Right ventricle myocardium inferior (tissue), 1 donor: ENCODE data around the gene MAP3K1. TPM values are rescaled to one million over a fixed set of nuclear protein-coding genes. Genes with fewer than 3 reads are reported as not detected.

Source experiments
- ATAC-seq: fragments of 200-7000 bp; cut with Tn5 transposase; one replicate; pipeline ENCODE4 v1.9.1; 2020; ENCODE audit warnings: mild to moderate bottlenecking, moderate library complexity
- DNase-seq: peaks from one replicate; pipeline ENCODE4 v3.0.0; 2021; ENCODE audit errors: missing footprints
- intact Hi-C: fragments of 100-400 bp; cut with DNase I; formaldehyde crosslinking; loops from one replicate; pipeline ENCODE4 v1.11.0; 2022
- total RNA-seq: library from RNA; stranded (reverse); fragmentation: NEBNext Ultra II Directional; extraction: Animal tissue kit (Norgen Biotek cat#: 25700); gene quantifications from one replicate; pipeline ENCODE4 v1.2.1, GENCODE V29; 2021
- donor health status: DM: no; HTN: yes; CAD: no; lungs with severe emphysema.

MAP3K1 gene
- total RNA-seq, 1 donor from 2014 or later = 6.3 TPM

DNA sequence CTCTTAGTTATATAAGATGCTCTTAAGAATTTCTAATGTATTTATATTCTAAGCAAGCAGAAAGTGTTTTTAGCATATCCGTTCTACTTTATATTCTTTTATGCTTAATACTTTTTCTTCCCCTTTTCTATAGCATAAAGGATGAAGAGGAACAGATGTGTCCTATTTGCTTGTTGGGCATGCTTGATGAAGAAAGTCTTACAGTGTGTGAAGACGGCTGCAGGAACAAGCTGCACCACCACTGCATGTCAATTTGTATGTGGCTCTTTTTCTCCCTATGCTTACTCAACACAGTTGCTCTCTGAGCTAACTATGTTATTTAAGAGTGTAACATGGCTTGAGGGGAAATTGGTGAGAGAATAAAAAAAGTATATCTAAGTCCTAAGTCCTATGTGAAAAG is 56.4 kb downstream of the MAP3K1 start:
- DNase-seq (no peak), ATAC-seq (no peak)
- intact Hi-C loops = no loop called here

DNA sequence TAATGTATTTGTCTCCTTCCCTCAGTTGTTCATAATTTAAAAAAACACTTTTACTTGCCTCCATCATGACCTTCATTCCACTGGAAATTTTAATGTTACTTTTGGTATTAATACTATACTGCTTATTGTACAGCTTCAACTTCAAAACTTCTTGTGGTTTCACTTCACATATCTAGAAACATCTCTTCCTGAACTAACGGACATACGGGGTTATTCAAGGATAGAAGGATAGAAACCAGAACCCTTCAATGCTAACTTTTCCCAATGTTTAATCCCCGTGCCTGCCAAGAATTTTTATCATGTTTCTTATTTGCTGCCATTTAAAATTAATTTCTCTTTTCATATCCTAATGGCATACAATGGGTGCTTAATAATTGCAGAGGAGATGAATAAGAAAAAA is 57.7 kb downstream of the MAP3K1 start:
- intact Hi-C loops = no loop called here
- DNase-seq = no peak
- ATAC-seq = no peak

DNA sequence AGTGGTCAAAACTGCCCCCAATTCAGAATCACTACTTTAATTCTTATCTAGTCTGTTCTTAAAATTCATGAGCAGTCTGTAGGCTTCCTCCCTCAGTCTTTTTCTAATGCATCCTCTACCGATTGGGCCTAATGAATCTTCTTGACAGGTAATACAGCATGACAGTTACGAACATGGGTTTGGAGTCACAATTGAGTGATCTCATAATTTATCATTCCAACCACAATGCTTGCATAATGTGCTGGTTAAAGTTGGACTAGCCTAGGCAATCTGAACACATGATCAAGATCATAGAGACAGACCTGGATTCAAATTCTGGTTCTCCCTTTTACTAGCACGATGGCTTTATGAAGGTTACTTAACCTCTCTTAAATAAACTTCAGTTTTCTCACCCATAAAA is 61.0 kb downstream of the MAP3K1 start:
- intact Hi-C loops = no loop called here
- DNase-seq = no peak
- no peak for ATAC-seq

DNA sequence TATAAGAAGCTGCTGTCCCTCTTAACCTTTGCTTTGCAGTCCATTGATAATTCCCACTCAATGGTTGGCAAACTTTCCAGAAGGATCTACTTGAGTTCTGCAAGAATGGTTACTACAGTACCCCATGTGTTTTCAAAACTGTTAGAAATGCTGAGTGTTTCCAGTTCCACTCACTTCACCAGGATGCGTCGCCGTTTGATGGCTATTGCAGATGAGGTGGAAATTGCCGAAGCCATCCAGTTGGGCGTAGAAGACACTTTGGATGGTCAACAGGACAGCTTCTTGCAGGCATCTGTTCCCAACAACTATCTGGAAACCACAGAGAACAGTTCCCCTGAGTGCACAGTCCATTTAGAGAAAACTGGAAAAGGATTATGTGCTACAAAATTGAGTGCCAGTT is 66.2 kb downstream of the MAP3K1 start:
- no peak for DNase-seq
- ATAC-seq = no peak
- intact Hi-C loops = no loop called here

DNA sequence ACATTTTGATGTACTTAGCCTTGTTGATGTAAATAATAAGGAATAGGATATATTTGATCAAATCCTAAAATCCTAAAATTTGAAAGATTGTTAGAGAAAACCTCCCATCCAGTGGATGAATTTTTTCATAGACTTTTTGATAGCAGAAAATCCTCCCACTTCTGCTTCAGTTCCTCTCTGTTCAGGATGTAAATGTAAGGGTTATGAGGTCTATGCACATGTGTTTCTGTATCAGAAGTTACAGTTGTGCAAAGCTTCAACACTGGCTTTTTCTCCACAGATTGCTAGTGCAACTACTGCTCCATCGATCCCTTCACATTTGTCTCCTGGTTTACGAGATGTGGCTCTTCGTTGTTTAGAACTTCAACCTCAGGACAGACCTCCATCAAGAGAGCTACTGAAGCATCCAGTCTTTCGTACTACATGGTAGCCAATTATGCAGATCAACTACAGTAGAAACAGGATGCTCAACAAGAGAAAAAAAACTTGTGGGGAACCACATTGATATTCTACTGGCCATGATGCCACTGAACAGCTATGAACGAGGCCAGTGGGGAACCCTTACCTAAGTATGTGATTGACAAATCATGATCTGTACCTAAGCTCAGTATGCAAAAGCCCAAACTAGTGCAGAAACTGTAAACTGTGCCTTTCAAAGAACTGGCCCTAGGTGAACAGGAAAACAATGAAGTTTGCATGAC is 78.1 kb downstream of the MAP3K1 start:
- DNase-seq = no peak
- intact Hi-C loops = no loop called here
- no peak for ATAC-seq

DNA sequence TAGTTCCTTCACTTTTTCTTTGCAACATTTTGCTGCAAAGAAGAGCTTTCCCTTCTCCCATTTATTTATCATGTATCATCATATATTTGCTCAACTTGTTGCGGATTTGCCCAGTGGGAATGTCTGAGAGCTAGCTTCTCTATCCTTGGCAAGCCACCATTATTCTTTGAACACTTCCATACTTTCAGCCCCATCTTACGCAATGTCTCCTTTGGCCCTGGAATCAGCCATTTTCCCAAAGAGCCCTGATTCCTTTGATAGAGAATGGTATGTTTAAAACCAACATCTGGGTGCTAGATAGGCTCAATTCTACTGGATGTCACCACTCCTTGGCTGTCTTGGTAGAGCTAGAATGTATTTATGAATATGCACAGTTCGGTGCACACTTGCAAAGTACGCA is 81.4 kb downstream of the MAP3K1 start:
- DNase-seq (no peak), ATAC-seq (no peak)
- intact Hi-C loops = no loop called here

DNA sequence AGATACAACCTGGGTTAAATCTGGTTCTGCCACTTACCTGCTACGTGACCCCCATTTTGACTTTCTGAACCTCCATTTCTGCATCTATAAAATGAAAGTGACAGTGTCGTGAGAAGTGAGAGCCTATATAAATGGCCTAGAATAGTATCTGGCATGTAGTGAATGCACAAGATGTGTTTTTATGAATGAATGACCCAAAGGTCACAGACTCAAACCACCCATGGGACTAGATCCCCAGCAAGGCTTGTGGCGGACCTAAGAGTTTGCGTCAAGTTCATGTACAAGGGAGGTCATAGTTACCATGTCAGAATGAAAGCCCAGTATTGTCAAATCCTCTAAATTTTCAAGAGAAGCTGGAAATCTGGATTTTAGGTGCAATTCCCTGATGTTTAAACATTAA is 82.9 kb downstream of the MAP3K1 start:
- intact Hi-C loops = no loop called here
- ATAC-seq = no peak

DNA sequence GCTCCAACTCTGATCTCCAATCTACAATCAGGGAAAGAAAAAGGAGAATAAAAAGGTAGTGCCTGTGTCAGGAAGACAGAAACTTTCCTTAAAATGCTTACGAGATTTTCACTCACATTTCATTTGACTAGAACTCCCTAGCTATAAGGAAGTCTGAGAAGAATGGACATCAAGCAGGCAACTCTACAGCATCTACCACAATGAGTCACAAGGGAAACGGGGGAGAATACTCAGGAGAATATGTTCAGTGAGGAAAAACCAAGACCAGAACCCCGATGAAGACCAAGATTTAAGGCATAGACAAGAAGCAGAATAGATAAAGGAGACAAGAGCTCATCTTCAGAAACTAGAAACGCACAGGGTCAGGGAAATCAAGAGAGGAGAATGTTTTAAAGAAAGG is 85.0 kb downstream of the MAP3K1 start:
- intact Hi-C loops = loop anchor here (2.0 to 5.0 kb wide), 4 partner anchors 182 to 377 kb away; no protein-coding TSS in a partner anchor
- ATAC-seq (no peak), DNase-seq (no peak)

More for the DNA sequence above, 82.9 kb downstream of the MAP3K1 start:
- no peak for DNase-seq

DNA sequence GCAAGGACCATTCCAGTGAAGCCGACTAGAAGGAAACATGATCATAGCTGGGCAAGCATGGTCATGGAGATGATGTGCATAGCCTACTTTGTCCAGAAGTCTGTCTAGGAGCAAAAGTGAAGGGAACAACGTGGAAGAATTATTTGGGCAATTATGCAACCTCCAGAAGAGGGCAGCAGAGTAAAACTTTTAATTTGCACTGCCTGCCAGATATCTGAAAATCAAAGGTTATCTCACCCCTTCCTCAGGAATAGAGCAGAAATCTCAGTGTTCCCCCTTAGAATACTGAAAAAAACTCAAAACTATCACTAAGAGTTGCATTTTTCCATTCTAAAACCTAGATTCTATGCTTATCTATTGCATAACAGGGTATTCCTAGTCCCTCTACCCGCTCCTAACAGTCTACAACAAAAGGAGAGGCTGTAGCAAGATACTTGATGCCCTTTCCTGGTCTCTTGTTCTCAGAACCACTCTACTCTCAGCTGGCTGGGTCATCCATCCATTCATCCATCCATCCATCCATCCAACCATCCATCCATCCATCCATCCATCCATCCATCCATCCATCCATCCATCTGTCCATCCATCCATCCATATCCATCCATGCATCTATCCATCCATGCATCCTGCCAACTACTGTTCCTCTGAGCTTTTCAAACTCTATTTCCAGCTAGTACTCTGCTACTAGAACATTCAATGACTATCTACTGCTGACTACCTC is 85.7 kb downstream of the MAP3K1 start:
- ATAC-seq (peak; percentile 46), DNase-seq (no peak)
- intact Hi-C loops = loop anchor here (2.0 to 5.0 kb wide), 4 partner anchors 182 to 376 kb away; no protein-coding TSS in a partner anchor

DNA sequence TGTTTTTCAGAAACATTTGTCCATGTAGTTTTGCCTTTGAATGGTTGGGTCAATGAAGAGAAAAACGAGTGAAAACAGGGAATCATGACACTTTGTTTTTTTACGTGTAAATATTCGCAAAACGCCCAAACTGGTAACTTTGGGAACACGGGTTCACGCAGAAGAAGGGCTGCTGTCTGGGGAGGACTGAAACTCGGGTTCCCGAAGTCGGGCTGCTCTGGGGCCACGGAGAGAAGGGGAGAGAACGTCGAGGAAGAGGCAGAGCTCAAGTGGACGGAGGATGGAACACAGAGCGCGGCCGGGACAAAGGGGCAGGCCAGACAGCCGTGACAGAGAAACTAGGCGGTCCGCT is 93.6 kb downstream of the MAP3K1 start:
- no peak for DNase-seq
- intact Hi-C loops = loop anchor here (2.0 kb wide), 1 partner anchor 264 kb away; no protein-coding TSS in a partner anchor
- peak; percentile 77 for ATAC-seq

DNA sequence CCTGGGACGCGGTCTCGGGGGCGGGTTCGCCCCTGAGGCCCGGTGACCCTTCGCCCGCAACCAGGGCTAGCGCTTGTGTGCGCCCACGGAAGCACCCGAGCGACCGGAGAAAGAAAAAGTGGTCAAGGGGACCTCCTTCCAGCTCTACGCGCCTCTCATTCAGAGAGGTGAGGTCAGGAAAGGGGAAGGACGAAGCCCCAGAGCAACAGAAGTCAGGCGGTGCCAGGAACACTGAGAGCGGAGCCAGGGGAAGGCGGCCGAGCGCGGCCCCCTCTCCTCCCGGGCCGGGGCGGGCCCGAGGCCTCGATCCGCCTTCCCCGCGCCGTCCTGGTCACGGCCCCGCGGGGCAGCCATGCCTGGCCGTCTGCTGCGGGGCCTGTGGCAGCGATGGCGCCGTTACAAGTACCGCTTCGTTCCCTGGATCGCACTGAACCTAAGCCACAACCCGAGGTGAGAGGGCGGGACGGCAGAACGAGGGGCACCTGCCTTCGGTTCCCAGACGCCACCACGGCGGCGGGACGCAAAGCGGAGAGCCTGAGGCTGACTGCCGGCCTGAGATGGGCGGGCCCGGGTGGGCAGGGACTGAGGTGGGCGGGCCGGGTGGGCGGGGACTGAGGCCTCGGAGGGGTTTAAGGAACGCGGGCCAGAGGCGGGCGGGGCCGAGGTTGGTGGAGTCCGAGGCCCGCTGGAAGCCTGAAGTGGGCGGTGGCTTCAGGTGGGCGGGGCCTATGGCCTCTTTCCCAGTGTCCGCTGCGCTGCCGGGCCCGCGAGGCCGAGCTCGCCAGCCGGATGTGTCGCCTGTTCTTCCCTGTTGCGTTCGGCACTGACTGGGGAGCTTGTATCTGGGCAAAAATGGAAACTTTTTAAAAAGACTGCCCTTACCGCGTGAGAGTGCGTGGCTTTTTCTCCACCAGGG is 94.2 kb downstream of the MAP3K1 start, which contains the start of gene SETD9:
Gene SETD9, plus strand, starts transcription at position 303 of the 916 bp plus-strand sequence. Its CDS starts 50 bp downstream, at position 353.
- intact Hi-C loops = loop anchor here (2.0 to 5.0 kb wide), 2 partner anchors 43 to 263 kb away; partner anchors contain the start of gene MIER3
- DNase-seq (peak; percentile 100), ATAC-seq (peak; percentile 96)

DNA sequence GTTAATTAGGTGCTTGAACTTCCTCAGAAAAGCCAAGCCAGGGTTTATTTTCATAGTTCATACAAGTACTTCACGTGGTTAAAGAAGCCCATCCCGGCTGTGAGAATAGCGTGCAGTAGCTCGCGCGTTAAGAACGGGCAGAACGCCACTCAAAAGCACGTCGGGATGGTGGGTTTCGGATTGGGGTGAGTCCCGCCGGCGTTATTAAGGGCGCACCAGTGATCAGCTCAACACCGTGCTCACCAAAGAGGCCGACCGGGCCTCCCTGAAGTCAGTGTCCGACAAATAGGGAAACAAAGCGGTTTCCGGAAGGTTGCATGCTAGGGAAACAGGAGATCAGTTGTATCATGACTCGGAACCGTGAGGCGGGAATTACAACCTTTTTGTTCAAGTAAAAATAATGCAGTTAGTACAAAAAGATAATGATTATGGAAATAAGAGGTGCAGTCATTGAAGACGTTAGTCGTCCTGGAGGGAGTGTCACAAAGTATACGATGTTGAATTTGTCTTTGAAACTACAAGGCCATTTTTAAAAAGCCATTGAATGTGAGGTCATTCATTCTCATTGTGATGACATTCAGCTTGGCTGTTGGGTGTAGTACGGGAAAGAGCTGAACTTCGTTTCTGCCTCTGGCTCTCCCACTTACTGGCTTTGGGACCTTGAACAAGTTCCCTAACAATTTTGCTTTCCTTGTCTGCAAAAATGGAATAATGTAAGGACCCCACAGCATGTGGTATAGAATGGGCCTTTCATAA is 95.0 kb downstream of the MAP3K1 start:
- ATAC-seq = peak; percentile 2
- intact Hi-C loops = loop anchor here (5.0 kb wide), 1 partner anchor 42 kb away; the partner anchor contains the start of gene MIER3
- DNase-seq = peak; percentile 78

DNA sequence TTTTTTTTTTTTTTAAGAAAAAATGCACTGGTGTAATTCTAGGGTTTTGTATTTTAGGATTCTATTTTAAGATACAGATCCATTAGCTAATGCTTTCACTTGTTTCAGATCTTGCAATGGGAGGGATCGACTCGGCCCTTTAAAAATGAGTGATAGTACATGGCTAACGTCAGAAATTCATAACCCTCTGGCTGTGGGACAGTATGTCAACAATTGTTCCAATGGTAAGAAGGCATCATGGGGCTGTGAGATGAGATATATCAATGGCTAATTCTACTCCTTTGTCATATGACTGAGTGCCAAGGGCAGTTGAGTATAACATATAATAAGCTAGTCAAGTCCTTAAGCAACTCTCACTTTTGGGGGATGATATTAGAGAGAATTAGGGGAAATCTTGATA is 98.4 kb downstream of the MAP3K1 start:
- ATAC-seq = no peak
- no peak for DNase-seq
- intact Hi-C loops = loop anchor here (5.0 kb wide), 1 partner anchor 39 kb away; the partner anchor contains the start of gene MIER3

DNA sequence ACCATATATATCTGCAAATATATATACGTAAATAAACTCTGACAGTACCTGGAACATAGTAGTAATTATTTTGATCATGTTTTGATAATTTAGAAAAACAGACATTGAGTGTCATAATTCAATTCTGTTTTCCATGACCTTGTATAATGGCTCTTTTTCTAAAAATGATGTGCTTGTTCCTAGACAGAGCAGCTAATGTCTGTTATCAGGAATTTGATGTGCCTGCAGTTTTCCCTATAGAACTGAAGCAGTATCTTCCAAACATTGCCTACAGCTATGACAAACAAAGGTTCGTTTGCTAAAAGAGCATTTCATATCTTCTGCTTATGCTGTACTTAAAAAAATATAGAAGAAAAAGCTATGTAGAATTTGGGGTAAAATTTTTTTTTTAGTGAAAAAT is 99.3 kb downstream of the MAP3K1 start:
- DNase-seq = no peak
- ATAC-seq = no peak
- intact Hi-C loops = loop anchor here (5.0 kb wide), 1 partner anchor 38 kb away; the partner anchor contains the start of gene MIER3

DNA sequence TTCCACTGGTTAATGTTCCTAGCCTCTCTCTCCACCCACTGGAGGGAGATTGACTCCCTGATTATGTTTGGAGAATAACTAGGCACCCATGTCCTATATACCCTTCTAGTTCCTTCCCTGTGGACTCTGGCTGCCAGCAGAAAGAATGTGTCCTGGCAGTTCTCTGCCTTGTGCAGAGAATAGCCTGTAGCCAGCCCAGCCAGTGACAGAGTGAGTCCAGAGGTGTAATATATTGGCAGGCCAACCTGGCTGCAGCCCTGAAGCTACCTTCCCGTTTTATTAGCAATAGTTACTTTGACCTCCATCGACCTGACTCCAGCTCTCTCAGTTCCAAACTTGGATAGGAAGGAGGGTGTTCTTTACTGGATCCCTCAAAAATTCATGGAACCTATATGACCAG is 102.2 kb downstream of the MAP3K1 start:
- DNase-seq = peak; percentile 71
- peak; percentile 96 for ATAC-seq
- intact Hi-C loops = no loop called here

DNA sequence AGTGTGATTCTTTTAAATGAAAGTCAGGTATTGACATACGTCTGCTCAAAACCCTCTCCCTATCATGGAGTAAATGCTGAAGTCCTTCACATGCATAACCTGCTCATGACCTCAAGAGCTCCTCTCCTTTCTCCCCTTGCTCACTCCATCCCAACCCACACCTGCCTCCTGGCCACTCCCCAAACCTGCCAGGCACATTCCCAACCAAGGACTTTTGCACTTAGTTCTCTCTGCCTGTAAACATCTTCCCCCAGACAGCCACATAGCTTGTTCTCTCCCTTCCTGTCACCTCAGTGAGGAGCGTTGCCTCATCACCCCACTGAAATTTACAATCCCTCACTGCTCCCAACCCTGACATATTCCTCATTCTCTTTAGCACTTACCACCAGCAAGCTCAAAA is 102.7 kb downstream of the MAP3K1 start:
- peak; percentile 47 for ATAC-seq
- no peak for DNase-seq
- intact Hi-C loops = no loop called here

DNA sequence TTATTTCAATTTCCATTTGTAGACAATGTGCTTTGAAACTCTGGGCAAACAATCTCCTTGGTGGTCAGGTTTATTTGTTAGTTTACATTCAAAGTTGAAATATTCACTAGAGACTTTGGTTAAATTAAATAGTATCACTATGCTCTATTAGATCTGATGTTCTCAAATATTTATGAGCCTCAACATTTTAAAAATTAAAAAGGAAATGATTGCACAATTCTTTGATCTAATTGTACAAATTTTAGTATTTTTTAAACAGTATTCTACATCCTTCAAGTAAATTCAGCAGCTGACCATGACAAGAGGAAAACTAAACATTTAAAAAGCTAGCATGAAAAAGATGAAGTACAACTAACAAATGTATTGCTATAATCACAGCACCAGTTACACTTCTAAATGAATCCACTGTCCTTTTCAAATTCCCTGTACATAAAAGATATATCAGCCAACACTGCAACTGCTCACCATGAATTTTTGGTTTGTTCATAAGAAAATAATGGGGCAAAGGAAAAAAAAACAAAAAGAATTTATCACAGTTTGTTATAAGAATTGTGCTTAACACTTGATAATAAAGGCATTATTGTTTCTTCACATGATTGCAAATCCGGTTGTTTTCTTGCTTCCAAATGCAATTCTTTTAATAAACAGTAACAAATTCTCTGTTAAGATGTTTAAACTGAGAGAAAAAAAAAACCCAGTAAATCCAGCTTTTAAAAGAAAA is 104.8 kb downstream of the MAP3K1 start:
- no peak for DNase-seq
- no peak for ATAC-seq
- intact Hi-C loops = no loop called here

DNA sequence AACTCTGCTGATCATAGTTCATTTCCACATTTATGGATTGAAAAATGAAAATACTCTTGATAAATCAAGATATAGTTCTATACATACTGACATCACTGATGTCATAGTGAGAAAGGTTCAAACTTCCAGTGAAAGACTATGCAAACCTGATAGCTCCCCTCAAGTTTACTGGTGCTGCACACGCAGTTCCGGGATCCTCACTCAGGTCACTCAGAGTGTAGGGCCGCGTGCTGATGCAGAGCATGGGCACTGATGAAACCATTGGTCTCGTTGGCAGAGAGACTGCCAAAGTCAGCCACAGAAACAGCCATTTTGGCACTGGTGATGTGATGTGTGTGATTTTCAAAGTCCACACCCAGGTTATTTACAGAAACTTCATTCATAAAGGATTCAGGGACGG is 107.6 kb downstream of the MAP3K1 start:
- intact Hi-C loops = no loop called here

More for the DNA sequence above, 107.6 kb downstream of the MAP3K1 start:
- no peak for DNase-seq
- ATAC-seq = no peak
